GM21528 (cell line): ENCODE measurements around the gene GALNT14.

ENCODE experiments used
- ATAC-seq: cut with Tn5 transposase; IDR thresholded peaks from one replicate; pipeline ENCODE4 v1.9.1; 2021; ENCODE audit warnings: mild to moderate bottlenecking, moderate library complexity; ENCODE audit not compliant: unreplicated experiment, low FRiP score

GALNT14 gene

GRCh38 chr2:30957591-30957990 lies 180.6 kb downstream of the GALNT14 start:
- ATAC-seq, result no peak

- ATAC-seq, result no peak
Measured at GRCh38 chr2:30956995-30957394, 181.2 kb downstream of the GALNT14 start.

GRCh38 chr2:30955516-30956132 lies 182.6 kb downstream of the GALNT14 start:
- ATAC-seq, result no peak

GRCh38 chr2:30950339-30950738 lies 187.9 kb downstream of the GALNT14 start:
- no peak for ATAC-seq

- ATAC-seq, result no peak
Measured at GRCh38 chr2:30949435-30949834, 188.8 kb downstream of the GALNT14 start.

GRCh38 chr2:30948857-30949256 lies 189.4 kb downstream of the GALNT14 start:
- no peak for ATAC-seq

GRCh38 chr2:30948130-30948529 lies 190.1 kb downstream of the GALNT14 start:
- ATAC-seq, result no peak

GRCh38 chr2:30947686-30948085 lies 190.6 kb downstream of the GALNT14 start:
- no peak for ATAC-seq

GRCh38 chr2:30942419-30942818 lies 195.8 kb downstream of the GALNT14 start:
- no peak for ATAC-seq

- ATAC-seq, result no peak
Measured at GRCh38 chr2:30940839-30941238, 197.4 kb downstream of the GALNT14 start.

GRCh38 chr2:30939364-30939763 lies 198.9 kb downstream of the GALNT14 start:
- ATAC-seq, result no peak

- no peak for ATAC-seq
Measured at GRCh38 chr2:30938196-30938595, 200.0 kb downstream of the GALNT14 start.

GRCh38 chr2:30936977-30937376 lies 201.3 kb downstream of the GALNT14 start:
- ATAC-seq, result no peak

GRCh38 chr2:30935795-30936194 lies 202.4 kb downstream of the GALNT14 start:
- ATAC-seq, result no peak

GRCh38 chr2:30934066-30934465 lies 204.2 kb downstream of the GALNT14 start:
- ATAC-seq, result no peak

- no peak for ATAC-seq
Measured at GRCh38 chr2:30933496-30933895, 204.7 kb downstream of the GALNT14 start.

- no peak for ATAC-seq
Measured at GRCh38 chr2:30932870-30933269, 205.4 kb downstream of the GALNT14 start.

GRCh38 chr2:30931841-30932407 lies 206.3 kb downstream of the GALNT14 start:
- no peak for ATAC-seq

- ATAC-seq, result no peak
Measured at GRCh38 chr2:30930716-30931115, 207.5 kb downstream of the GALNT14 start.

GRCh38 chr2:30927465-30928075 lies 210.7 kb downstream of the GALNT14 start:
- no peak for ATAC-seq

- no peak for ATAC-seq
Measured at GRCh38 chr2:30926606-30927005, 211.6 kb downstream of the GALNT14 start.

- ATAC-seq, result no peak
Measured at GRCh38 chr2:30923623-30924022, 214.6 kb downstream of the GALNT14 start.
